CMK (cell line): ENCODE results near the gene LRSAM1.
A peak's percentile ranks its signal among the peaks of the same experiment; 100 is the strongest.

Experiments used
- DNase-seq: peaks from one replicate; pipeline ENCODE4 v3.0.0-alpha.2; 2010; ENCODE audit warnings: low read depth

Gene LRSAM1

DNA sequence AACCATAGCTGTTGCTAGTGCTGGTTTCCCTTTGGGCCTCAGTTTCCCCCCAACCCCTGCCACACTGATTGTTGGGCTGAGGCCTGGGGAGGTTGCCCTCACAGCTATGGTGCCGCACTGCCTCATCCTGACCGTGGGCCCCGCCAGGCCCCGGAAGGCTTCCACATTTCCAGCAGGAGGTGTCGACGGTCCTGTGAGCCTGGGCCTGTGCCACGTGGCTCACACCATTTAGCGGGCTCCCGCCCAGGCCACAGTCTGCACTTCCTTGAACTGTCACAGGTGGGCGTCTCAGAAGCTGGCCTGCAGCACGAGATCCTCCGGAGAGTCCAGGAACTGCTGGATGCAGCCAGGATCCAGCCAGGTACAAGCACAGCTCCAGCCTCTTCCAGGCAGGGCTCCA, 45.7 kb downstream of the LRSAM1 start:
- no peak for DNase-seq

DNA sequence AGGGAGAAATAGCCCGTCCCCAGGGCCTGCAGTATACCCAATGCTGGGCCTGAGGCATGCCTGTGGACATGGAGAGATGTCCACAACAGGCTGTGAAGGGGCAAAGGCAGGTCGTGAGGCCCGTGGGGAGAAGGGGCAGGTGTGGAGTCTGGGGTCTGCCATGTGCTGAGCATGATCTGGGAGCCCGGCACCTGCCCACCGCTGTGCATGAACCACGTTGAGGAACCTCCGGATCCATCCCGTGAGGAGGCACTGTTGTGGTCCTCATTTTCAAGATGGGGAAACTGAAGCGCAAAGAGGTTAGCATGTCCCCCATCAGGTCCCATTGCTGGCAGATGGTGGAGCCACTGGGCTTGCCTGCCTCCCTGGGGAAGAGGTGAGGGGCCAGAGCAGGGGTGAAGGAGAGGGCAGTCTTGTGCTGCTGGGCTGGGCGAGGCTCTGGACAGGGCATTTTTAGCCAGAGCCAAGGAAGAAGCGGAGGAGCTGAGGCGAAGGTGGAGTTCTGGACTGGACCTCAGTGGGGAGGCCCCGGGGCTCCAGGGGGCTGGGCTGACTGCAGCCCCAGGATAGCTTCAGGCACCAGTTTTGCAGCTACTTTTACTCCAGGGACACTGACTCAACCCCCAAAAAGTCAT, 46.5 kb downstream of the LRSAM1 start:
- no peak for DNase-seq

DNA sequence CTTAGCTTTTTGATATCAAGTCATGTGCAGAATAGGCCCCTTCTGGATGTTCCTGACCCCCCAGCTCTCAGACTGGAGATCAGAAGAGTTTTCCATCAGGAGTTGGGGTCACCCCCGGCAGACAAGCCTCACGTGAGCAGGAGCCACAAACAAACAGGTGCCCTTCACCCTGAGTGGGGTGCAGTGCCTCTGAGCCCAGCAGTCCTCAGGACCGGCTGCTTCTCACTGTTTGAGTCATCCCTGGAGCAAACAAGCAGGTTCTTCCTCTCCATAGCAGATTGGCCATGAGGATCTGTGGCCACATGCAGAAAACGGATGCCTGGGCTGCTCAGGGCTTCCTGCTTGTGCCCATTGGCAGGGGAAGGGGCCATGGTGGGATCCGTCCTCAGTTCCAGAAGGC, 47.0 kb downstream of the LRSAM1 start:
- DNase-seq, result no peak

DNA sequence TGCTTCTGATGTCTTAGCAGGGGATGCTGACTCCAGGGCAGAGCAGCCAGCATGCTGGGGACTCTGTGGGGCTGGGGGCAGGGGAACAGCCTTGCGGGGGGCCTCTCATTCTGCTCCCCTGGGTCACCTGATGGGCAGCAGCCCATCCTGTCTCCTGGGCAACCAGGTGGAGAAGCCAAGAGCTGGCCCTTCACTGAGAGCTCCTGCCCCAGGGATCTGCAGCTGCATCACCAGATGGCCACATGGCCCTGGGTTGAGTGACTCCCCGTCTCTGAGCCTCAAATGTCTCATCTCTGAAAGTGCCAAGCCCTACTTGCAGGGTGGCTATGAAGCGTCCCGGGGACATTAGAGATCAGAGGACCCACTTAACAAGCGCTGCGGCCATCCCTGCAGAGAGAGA, 49.1 kb downstream of the LRSAM1 start:
- DNase-seq, result no peak

DNA sequence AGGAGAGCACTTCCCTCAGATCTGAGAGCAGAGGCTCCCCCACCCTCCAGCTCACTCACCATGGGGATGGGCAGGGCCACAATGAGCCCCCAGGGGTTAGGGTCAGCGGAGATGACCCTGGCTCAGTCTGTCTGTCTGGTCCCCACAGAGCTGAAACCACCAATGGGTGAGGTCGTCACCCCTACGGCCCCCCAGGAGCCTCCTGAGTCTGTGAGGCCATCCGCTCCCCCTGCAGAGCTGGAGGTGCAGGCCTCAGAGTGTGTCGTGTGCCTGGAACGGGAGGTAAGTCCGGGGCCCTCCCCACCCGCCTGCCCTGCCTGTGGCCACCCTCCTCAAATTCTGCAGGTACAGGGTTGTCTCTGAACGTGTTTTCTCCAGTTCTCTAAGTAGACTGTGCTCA, 49.6 kb downstream of the LRSAM1 start:
- DNase-seq, result no peak

DNA sequence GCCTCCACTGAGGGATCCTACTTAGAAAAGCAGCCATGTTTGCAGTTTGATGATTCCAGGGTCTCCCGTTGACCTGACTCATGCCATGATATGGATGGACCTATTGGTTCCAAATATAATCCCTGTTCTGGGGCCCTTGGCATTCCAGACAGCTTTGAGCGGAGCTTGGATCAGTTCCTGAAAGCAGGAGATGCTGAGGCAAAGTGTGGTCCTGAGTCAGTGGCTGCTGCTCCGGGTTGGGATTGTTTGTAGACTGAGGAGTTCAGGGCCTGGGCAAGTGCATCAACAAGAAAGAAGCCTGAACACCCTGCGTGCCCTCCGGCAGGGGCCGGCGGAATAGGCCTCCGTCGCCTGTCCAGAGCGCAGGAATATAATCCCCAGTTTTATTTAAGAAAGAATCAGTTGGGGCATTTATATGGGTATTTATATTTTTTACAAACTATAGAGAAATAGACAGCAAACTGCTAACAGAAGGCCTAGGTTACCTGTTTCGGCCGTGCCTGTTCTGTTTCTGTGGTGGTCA, 50.6 kb downstream of the LRSAM1 start:
- no peak for DNase-seq

DNA sequence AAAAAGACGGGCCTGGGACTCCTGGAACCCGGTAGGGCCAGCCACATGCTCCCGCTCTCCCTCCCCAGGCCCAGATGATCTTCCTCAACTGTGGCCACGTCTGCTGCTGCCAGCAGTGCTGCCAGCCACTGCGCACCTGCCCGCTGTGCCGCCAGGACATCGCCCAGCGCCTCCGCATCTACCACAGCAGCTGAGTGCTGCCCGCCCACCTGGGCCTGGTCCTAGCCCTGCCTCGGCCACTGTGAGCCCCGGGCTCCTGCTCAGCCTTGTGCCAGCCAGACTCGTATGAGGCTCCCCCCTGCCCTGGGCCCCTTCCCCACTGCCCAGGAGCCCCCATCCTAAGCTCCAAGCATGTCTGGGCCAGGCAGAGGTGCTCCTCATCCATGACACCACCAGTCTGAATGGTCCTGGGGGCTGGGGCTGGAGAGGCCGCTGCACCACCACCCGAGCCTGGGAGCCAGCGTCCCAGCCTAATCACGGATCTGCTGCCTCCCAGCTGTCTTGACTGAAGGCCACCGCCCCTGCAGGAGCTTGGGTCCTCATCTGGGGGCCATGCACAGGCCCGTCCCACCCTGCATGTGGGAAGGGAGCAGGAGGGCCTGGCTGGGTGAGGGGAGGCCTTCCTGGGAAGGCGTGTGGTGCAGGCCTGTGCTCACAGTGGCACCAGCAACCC, 51.5 kb downstream of the LRSAM1 start:
- DNase-seq, result no peak

DNA sequence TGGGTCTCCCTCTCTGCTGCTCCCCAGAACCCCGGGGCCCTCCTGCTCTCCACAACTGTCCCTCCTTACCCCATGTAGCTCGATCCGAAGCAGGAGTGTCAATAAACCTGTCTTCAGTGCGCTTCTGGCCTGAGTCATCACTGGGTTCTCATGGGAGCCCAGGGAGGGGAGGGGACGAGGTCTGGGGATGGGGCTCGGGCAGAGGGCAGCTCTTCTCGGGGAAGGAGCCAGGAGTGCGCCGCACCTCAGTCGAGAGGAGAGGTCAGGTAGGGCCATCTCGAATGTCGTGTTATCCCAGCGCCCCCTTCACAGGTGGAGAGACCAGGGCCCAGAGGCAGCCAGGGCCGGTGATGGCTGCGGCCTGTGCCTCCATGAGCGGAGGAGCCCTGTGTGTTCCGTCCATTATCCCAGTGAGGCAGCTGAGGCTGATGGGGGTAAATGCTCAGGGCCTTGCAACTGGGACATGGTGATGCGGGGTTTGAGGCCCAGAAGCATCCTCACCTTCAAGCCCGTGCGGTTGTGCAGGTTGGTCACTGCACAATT, 52.1 kb downstream of the LRSAM1 start:
- no peak for DNase-seq

DNA sequence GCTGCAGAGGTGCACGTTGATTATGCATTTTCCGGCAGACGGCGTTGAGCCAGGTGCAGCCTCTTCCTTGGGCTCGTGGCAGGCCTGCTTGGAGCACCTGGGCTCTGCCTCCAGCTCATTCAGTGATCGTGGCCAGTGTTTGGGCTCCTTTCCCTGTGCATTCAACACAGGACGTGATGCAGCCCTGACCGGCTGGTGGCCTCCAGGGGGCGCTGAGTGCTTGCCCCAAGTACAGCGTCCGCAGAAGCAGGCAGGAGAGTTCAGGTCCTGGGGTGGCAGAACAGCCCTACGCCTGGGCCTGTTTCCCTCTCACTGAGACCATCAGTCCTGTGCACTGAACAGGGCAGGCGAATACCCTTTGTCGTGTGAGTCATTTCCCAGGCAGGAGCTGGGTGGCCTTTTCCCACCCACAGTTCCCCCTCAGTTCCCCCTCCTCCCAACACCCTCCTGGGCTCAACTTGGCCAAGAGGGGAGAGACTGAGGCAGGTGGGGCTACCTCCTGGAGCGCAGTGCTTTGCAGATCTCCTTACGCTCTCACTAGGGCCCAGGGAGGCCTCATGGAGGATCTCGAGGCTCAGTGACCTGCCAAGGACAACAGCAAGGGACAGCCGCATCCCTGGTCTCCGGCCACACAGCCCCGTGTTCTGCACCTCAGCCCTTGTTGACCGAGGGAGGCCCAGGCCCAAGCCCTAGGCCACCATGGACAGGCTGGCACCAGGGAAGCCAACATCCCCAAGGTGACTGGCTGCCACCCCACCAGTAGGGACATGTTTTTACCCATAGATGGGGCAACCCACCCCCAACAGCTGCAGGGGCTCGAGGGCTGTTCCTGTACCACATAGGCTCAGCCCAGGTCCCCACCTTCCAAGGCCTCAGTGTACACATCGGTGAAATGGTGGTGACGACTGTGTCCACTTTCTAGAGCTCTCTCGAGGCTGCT, 52.9 kb downstream of the LRSAM1 start:
- DNase-seq, result peak; percentile 53

DNA sequence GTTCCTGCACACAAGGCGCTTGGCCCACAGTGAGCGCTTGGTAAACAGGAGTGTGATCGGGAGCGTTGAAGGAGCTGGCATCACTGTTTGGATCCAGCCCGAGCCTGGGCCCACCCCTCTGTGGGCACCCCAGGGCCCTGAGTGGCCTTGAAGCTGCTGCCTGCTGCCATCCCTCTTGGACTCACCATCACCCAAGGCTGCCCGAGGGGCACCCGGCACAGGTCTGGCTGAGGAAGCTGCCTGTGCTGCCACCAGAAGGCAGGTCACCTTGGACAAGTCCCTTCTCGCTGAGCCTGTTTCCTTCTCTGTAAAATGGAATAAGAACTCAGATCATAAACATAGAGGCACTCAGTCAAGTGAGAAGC, 53.6 kb downstream of the LRSAM1 start:
- no peak for DNase-seq

DNA sequence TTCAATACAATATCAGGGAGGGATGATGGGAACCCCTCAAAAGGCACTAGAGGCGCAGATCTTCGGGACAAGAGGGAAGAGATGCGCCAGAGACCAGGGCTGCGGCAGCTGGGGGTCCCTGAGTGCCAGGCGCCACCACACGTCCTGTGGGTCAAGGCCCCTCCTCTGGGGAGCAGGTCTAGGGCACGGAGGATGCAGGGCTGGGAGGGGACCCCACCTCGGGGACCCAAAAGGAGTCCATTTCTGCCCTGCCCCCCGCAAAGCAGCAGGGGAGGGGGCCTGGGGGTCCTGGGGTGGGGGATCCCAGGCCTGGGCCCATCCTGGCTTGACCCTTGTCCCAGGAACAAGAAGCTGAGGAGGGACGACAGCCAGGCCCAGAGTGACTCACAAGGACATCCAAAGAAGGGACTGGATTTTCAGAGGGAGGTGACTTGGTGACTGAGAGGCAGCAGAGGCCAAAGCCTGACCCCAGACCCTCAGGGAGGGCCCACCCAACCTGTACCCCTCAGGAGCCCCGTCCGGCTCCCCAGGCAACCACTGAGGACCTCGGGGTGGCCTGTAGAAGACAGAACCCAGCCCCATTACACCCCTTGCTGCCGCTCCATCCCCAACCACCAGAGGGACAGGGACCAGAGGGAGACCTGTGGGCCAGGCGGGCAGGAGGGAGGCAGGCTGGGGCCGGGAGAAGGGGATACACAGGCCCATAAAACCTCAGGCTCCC, 54.2 kb downstream of the LRSAM1 start:
- no peak for DNase-seq

DNA sequence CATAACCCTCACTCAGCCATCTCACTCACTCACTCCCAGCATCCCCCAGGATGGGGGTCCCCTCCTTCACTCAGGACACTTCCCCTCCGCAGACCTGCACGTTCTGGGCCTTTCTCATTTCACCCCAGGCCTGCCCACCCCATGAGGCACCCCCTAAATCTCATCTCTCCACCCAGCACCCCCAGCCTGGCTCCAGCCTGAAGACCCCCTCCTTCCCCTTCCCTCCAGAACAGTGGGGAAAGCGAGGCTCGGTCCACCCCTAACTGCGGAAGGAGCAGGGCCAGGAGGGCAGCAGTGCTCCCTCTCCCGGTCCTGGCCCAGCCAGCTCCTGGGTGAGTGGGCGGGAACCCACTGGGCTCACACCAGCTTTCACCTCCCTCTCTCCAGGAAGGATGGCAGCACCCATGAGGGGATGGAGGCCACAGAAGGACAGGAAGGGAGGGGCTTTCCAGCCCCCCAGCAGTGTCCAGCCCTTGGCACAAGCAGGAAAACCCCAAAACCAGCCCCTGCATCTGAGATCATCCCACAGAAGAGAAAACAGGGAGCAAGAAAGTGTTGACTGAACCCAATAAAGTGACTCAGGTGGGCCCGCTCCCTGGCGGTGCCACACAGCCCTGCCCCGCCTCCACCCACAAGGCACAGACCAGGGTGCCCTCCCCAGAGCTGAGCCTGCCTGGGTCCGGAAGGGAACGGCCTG, 55.0 kb downstream of the LRSAM1 start:
- DNase-seq, result no peak

DNA sequence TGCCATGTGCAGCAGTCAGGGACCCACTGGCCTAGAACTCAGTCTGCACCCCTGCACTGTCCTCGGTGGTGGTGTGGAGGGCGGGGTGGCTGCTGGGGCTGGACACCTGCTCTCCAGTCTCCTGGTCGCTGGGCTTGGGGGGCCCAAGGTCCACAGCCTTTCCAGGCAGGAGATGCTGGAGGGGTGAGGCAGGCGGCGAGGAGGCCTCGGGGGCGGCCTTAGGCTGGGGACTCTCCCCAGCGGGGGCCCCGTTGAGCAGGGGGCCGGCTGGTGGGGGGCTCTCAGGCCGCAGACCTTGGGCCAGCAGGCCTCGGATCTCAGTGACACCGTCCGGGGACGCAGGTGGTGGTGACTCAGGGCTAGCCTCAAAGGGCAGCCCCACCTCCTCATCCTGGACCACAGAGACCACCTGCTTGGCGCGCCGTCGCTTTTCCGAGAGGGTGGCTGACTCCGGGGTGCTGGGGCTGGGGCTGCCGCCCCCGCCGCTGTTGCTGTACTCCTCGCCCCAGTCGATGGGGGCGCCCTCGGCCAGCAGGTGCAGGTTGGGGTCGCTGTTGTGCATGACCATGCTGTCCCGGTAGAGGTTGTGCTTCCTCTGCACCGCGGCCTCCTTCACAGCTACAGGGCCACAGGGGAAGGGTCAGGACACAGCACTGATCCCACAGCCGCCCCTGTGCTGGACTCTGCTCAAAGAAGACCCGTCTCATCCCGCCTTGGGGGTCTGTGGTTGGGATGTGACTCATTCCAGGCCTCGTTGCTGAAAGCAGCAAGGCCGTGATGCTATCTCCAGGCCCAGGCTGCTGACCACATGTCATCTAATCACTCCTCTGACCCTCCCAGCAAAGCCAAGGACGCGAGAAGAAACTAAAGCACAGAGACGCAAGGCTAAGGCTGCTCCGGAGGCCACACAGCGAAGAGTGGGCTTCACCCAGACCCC, 55.8 kb downstream of the LRSAM1 start:
- DNase-seq, result peak; percentile 17

DNA sequence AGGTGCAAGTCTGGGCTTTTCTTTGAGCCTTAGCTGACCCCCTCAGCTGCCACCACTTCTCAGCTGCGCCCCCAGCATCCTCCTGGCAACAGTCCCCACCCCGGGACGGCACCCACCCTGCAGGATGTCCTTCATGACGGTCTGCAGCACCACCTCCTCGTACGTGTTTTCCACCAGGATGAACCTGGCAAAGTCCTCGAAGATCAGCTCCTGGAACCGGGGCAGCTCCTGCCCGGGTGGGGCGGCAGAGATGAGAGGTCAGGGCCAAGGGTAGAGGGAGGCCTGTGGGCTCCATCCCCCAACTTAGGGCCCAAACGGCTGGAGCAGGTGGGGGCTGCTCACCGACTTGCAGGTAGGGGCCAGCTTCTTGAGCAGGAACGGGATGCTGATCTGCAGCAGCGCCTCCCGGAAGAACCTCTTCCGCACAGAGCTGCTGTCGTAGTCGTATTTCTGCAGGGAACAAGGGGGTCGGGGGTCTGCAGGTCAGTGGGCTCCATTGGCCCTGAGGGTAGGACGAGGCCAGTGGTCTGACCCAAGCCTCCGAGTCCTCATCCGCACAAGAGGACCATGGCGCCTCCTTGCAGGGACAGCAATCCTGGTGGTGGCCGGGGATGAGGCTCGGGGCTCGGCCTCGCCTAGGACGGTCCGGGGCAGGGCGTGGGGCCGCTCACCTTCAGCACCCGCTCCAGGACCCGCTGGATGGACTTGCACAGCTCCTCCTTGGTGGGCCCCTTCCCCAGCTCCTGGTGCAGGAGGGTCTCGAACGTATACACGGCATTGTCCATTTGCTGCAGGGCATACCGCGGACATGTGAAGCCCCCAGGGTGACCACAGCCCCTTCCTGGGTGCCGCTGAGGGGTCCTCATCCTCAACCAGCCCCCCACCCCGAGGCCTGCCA, 56.7 kb downstream of the LRSAM1 start:
- DNase-seq, result no peak

DNA sequence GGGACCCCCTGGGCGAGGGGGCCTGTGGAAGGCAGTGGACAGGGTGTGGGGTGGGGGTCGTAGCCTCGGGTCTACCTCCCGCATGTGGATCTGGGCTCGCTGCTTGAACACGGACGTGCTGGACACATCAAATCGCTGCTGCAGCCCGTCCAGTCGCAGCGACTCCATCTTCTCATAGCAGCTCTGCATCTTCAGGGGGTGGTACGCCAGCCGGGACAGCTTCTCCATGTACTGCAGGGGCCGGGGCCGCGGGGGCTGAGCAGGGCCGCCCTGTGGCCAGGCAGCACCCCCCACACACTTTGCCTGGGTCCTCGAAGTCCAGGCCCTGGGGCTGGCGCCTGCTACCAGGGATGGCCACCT, 57.6 kb downstream of the LRSAM1 start:
- no peak for DNase-seq

DNA sequence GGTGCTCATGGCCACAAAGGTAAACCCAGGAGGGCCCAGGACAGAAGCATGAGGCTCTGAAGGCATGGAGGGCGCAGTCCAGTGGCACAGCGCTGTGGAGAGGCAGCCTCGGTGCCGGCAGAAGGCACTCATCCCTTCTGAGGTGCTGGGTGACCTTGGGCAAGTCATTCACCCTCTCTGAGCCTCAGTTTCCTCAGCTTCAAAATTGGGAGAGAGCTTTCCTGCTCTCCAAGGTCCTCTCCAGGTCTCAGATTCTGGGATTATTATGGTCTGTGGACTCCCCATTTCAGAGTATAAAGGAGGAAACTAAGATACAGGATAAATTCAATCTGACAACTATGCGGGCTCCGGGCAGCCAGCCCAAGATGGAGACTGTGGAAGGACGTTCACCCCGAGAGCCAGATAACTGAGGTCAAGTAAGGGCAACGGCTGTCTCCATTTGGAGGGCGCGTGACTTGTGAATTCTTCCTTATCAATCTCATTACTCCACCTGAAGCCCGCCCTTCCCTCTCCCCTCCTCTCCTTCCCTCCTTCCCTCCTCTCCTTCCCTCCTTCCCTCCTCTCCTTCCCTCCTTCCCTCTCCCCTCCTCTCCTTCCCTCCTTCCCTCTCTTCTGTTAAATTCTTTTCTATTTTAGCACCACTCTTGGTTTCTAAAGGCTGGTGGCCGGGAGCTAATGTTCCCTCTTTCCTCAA, 58.1 kb downstream of the LRSAM1 start:
- DNase-seq, result no peak

DNA sequence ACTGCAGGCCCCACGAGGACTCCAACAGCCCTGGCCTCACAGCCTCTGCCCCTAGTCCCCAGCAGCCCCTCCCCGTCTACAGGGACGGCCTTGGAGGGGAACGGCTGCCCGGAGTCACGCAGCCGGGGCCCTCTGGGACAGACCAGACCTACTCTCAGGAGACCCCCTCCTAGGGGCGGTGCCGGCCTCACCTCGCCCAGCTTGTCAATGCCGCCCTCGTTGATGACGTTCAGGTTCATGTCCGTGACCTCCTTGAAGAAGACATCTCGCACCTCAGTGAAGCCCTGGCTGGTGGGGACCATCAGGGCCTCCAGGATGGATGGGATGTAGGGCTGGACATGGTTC, 58.6 kb downstream of the LRSAM1 start:
- no peak for DNase-seq

DNA sequence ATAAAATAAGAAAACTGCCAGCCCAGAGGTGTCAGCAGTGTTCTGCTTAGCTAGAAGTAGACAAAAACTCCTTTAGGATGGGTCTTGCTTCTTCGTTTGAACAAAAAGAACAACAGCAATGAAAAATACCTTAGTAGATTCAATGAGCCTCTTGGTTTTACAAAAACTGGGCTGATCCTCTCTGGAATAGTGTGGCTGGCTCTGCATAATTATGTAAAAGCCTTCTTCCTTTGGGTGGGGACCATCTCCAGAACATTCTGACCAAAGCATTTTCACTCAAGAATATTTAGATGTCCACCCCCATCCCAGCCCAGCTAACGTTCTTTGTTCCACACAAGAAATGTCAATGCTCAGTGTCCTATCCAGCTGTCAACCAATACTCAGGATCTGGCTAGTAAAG, 63.2 kb downstream of the LRSAM1 start:
- no peak for DNase-seq
